Cardiac muscle cell (in vitro differentiated cells and primary cell): ENCODE measurements around the gene PAAF1. TPM values are rescaled to one million over a fixed set of nuclear protein-coding genes. Genes with fewer than 3 reads are reported as not detected.

Experiments
- DNase-seq, 2 donors: peaks; one replicate each; pipeline versions ENCODE4 v3.0.0 to v3.0.0-alpha.2; 2010 to 2017; ENCODE audit warnings: low read depth in 1 of 2, low spot score in 1 of 2
- H3K27ac ChIP-seq: fragments of 200-600 bp; sonication (generic); 2 replicates; pipeline ENCODE4 v1.5.1; 2016
- H3K27me3 ChIP-seq: fragments of 200-600 bp; sonication (generic); 2 replicates; pipeline ENCODE4 v1.6.0; 2016; ENCODE audit warnings: control low read depth
- H3K36me3 ChIP-seq: fragments of 200-600 bp; sonication (generic); 2 replicates; pipeline ENCODE4 v1.5.1; 2016; ENCODE audit warnings: control low read depth
- H3K4me1 ChIP-seq: fragments of 200-600 bp; sonication (generic); 2 replicates; pipeline ENCODE4 v1.8.1; 2017; ENCODE audit warnings: low read depth, mild to moderate bottlenecking, mixed run types
- H3K4me3 ChIP-seq: fragments of 200-600 bp; sonication (generic); 2 replicates; pipeline ENCODE4 v1.5.1; 2016; ENCODE audit warnings: mild to moderate bottlenecking
- H3K9me3 ChIP-seq: fragments of 200-600 bp; sonication (generic); 2 replicates; pipeline ENCODE4 v1.5.1; 2017; ENCODE audit warnings: low read depth, mild to moderate bottlenecking, control low read depth
- polyA plus RNA-seq: library from polyadenylated mRNA; unstranded; fragments of >200 nt; fragmentation: Nextera tagmentation; extraction: Ambion mirVana; gene quantifications from 2 replicates; pipeline ENCODE4 v1.2.1, GENCODE V29; 2016
- total RNA-seq: library from RNA; depleted of rRNA; stranded (reverse); fragments of >200 nt; gene quantifications from 2 replicates; pipeline ENCODE4 v1.2.3, GENCODE V29; 2016
- TF ChIP-seq, protein P1 (sequence below): IDR thresholded peaks from 2 replicates; pipeline ENCODE4 v1.5.1; 2012; ENCODE audit warnings: low read depth, mild to moderate bottlenecking, low read length

The PAAF1 gene
- total and polyA plus RNA-seq, 2 experiments from 2014 or later: 63.9 to 97.2 TPM

DNA sequence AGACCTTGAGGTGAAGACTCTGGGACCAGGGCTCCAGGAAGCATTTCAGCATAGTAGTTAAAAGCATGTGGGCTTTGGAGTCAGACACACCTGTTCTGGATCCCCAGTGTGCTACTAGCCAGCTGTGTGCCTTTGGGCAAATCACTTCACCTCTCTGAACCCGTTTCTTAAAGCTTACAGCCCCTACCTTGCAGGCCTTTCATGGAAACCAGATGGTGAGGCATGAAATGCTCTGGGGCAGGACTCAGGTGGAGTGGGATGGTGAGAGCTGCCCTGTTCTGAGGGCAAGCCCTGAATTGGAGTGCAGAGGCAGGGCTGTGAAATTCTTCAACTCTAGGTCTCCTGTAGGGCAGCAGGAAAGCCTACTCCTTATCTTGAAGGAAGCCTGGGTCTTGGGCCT, 95.4 kb downstream of the PAAF1 start:
- Histone ChIP-seq H3K27ac (no peak overlapping the region), H3K4me3 (no peak overlapping the region), H3K4me1 (no peaks in the 10 kb centered on the region), H3K27me3 (no peaks in the 10 kb centered on the region), H3K36me3 (peaks cover 7% of the 10 kb centered on the region), H3K9me3 (no peaks in the 10 kb centered on the region)
- no peak for DNase-seq
- TF ChIP-seq, protein P1, sequence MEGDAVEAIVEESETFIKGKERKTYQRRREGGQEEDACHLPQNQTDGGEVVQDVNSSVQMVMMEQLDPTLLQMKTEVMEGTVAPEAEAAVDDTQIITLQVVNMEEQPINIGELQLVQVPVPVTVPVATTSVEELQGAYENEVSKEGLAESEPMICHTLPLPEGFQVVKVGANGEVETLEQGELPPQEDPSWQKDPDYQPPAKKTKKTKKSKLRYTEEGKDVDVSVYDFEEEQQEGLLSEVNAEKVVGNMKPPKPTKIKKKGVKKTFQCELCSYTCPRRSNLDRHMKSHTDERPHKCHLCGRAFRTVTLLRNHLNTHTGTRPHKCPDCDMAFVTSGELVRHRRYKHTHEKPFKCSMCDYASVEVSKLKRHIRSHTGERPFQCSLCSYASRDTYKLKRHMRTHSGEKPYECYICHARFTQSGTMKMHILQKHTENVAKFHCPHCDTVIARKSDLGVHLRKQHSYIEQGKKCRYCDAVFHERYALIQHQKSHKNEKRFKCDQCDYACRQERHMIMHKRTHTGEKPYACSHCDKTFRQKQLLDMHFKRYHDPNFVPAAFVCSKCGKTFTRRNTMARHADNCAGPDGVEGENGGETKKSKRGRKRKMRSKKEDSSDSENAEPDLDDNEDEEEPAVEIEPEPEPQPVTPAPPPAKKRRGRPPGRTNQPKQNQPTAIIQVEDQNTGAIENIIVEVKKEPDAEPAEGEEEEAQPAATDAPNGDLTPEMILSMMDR: no peak

DNA sequence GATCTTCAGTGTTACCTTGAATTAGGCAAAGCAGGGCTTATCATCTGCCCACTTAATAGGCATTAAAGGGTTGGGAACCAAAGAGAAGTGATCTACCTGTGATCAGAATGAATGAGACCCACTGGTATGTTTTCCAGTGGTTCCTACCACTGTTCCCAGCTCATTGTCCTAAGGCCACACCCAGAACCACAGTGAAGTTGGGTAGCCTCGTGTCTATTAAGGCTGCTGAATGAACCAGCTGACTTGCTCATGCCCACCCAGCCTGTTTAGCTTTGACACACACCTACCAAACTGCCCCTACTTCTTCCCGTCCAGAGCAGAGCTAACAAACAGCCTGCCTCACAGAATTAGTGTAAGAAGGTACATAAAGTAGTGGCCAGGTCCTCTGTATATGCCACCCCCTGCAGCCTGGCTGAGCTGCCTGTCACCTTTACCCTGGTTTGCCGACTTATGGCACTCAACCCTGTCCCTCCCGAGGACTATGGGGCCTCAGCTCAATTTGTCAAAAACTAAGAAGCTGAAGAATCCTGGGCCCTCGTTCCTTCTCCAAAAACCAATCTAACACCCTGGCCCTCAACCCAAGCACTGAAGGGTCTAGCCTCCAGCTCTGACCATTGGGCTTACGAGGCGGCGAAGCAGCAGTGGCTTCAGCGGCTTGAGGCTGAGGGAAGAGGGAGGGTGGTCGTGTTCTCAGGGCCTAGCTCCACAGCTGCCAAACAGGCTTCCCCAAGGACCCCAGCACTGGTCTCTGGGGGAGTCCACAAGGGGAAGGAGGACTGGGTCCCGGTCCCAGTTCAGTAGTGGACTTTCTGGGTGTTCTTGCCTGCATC, 96.0 kb downstream of the PAAF1 start:
- H3K4me3 ChIP-seq: no peak overlapping the region
- no peak for DNase-seq
- peaks cover 7% of the 10 kb centered on the region for H3K36me3 ChIP-seq
- no peaks in the 10 kb centered on the region for H3K9me3 ChIP-seq
- no peaks in the 10 kb centered on the region for H3K4me1 ChIP-seq
- TF ChIP-seq, protein P1: no peak
- no peaks in the 10 kb centered on the region for H3K27me3 ChIP-seq
- no peak overlapping the region for H3K27ac ChIP-seq

DNA sequence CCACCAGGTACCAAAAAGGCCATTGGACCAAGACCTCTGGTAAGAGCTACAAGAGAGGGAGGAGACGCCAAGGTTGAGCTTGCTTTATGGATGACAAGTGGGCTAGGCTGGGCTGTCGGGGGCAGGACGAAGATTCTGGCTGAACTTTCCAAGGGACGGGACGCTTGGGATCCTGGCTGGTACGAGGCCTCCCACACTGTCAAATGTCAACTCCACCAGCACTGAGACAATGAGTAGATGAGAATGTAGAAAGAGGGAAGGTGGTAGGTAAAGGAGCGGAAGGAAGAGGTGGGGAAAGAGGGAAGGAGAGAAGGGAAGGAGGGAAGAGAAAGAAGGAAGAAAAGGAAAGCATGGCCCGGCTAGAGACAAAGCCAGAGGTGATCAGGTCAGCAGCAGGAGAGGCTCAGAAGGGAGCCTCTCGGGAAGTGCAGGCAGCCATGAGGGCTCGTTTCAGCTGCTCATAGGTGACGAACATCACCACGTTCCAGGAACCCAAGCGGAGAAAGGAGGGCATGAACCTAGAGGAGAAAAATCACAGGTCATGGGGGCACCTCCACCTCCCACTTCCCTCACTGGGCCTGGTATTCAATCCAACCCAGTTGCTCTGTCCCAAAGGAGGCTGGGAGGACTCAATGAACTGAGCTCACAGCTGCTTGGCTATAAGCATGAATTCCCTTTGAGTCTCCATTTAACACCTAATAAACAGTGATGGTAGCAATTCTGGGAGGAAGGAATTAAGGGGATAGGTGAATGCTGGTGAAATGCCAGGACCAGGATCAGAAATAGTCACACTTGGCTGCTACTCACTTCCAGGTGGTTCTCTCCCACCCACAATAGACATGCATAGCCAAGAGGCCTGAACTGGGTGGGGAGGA, 98.0 kb downstream of the PAAF1 start:
- Histone ChIP-seq H3K9me3 (no peaks in the 10 kb centered on the region), H3K27me3 (no peaks in the 10 kb centered on the region), H3K4me3 (no peak overlapping the region), H3K4me1 (no peaks in the 10 kb centered on the region), H3K27ac (no peak overlapping the region), H3K36me3 (peaks cover 7% of the 10 kb centered on the region)
- no peak for DNase-seq
- TF ChIP-seq, protein P1: no peak

DNA sequence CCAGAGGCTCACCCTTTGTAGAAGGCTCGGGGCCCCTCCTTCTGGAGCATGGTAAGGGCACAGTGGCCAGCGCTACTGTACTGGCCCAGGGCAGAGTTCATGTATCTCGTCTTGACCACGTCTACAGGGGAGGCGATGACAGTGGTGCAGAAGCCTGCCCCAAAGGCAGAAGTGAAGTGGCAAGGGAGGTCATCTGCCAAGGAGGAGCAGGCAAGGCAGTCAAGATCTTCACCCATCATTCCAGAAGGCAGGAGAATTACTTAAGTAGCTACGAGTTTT, 98.6 kb downstream of the PAAF1 start:
- Histone ChIP-seq H3K9me3 (no peaks in the 10 kb centered on the region), H3K27ac (no peak overlapping the region), H3K27me3 (no peaks in the 10 kb centered on the region), H3K4me3 (no peak overlapping the region), H3K4me1 (no peaks in the 10 kb centered on the region), H3K36me3 (peaks cover 7% of the 10 kb centered on the region)
- no peak for DNase-seq
- TF ChIP-seq, protein P1: no peak

DNA sequence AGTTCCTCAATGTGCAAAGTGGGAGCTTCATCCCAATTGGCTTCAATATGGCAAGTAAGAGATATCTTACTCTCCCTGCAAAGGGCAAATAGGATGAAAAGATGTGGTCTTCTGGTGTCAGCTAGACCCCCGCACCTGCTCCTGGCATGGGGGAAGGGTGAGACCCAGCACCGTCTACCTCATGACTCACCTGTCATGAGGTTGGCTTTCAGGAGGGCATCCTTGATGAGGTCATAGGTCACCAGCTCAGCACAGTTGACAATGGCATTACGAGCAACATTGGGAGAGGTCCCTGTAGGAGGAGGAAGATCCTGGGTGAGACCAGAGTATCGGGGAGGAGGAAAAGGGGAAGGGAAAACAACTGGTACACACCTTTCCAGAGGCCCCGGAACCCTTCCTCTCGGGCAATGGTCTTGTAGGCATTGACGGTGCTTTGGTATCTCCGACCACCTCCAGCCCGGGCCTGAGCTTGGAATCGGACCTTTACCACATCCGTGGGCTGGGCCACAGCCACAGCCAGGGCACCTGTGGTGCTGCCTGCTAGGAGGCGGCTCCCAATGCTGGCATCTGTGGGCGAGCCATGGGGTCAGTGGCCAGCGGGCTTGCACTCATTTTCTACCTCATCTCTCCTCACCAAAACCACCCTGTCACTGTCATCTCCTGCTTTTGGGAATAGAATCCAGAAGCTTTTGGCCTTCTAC, 99.8 kb downstream of the PAAF1 start:
- peaks cover 7% of the 10 kb centered on the region for H3K36me3 ChIP-seq
- H3K4me3 ChIP-seq: no peak overlapping the region
- DNase-seq: no peak
- H3K27me3 ChIP-seq: no peaks in the 10 kb centered on the region
- H3K4me1 ChIP-seq: no peaks in the 10 kb centered on the region
- no peaks in the 10 kb centered on the region for H3K9me3 ChIP-seq
- no peak overlapping the region for H3K27ac ChIP-seq
- TF ChIP-seq, protein P1: no peak
